A549 (cell line): ENCODE data around the gene ADARB1. TPM values are rescaled to one million over a fixed set of nuclear protein-coding genes. Genes with fewer than 3 reads are reported as not detected.

Experiments used
- ATAC-seq, 2 experiments: fragments of 200-7000 bp in 1 of 2; fragments of >200 bp in 1 of 2; cut with Nextera tagmentation in 1 of 2; cut with Tn5 transposase in 1 of 2; 3 replicates each; pipeline versions ENCODE4 v1.8.0 to v1.9.1; 2018 to 2020; ENCODE audit warnings: mild to moderate bottlenecking in 1 of 2, moderate library complexity in 1 of 2
- CTCF ChIA-PET: fragments of 300-600 bp; sonication (Branson Sonifier 250); formaldehyde crosslinking; extraction: SDS; loops from one replicate; lab custom pipeline; 2021; ENCODE audit warnings: antibody characterized with exemption, inconsistent platforms; lab: Yijun Ruan, JAX
- POLR2A ChIA-PET: fragments of 350-600 bp; formaldehyde crosslinking; extraction: SDS; loops from one replicate; lab custom pipeline; 2021; ENCODE audit warnings: antibody characterized with exemption, inconsistent platforms; lab: Yijun Ruan, JAX
- DNase-seq, 2 experiments: peaks; one replicate each; pipeline versions ENCODE4 v3.0.0 to v3.0.0-alpha.2; 2011 to 2016; ENCODE audit warnings: low read depth in 1 of 2, low spot score in 1 of 2
- FAIRE-seq: peaks from 2 replicates; lab custom pipeline; 2011; peaks lifted over from hg19 to GRCh38; lab: Jason Lieb, UNC
- H3K27ac ChIP-seq, 2 experiments: fragments of >200 bp; sonication (Bioruptor Twin); formaldehyde crosslinking; 3 replicates each; pipeline ENCODE4 v1.5.1; 2016 to 2017
- H3K4me1 ChIP-seq: fragments of >200 bp; sonication (Bioruptor Twin); formaldehyde crosslinking; 3 replicates; pipeline ENCODE4 v1.6.1; 2016
- H3K4me2 ChIP-seq: fragments of >200 bp; sonication (Bioruptor Twin); formaldehyde crosslinking; 3 replicates; pipeline ENCODE4 v1.6.1; 2016
- H3K4me3 ChIP-seq: fragments of >200 bp; sonication (Bioruptor Twin); formaldehyde crosslinking; 3 replicates; pipeline ENCODE4 v1.5.1; 2016
- H3K9me3 ChIP-seq: fragments of >200 bp; sonication (Bioruptor Twin); formaldehyde crosslinking; 3 replicates; pipeline ENCODE4 v1.6.1; 2016
- BHLHE40 ChIP-seq: IDR thresholded peaks from 2 replicates; pipeline ENCODE4 v1.6.1; 2012; ENCODE audit warnings: low read depth, low read length, inconsistent platforms
- CEBPB ChIP-seq, 2 experiments: fragments of >200 bp in 1 of 2; sonication (Bioruptor Twin) in 1 of 2; formaldehyde crosslinking in 1 of 2; IDR thresholded peaks; 2 replicates each; pipeline ENCODE4 v1.6.1; 2012 to 2016
- CHD2 ChIP-seq: fragments of 150-350 bp; IDR thresholded peaks from 2 replicates; pipeline ENCODE4 v1.6.1; 2014; ENCODE audit warnings: low read length; ENCODE audit not compliant: partially characterized antibody
- EHF ChIP-seq: fragments of 250-450 bp; sonication (Bioruptor Pico); IDR thresholded peaks from 2 replicates; pipeline ENCODE4 v1.5.0; 2020; ENCODE audit warnings: mild to moderate bottlenecking
- FOSB ChIP-seq: fragments of 250-450 bp; sonication (Bioruptor Pico); IDR thresholded peaks from 2 replicates; pipeline ENCODE4 v1.5.0; 2020; ENCODE audit warnings: mild to moderate bottlenecking, moderate library complexity
- FOSL2 ChIP-seq, 2 experiments: fragments of 450-650 bp in 1 of 2; fragments of >200 bp in 1 of 2; sonication (Bioruptor Twin) in 1 of 2; formaldehyde crosslinking; IDR thresholded peaks; 2 replicates each; pipeline versions ENCODE4 v1.5.0 to v1.6.1; 2016 to 2020; ENCODE audit warnings: mild to moderate bottlenecking in 1 of 2, moderate library complexity in 1 of 2
- FOXS1 ChIP-seq: fragments of 250-450 bp; sonication (Bioruptor Pico); IDR thresholded peaks from 2 replicates; pipeline ENCODE4 v1.5.0; 2020; ENCODE audit warnings: mild to moderate bottlenecking, moderate library complexity
- HDAC2 ChIP-seq: fragments of 200-600 bp; sonication (generic); IDR thresholded peaks from 2 replicates; pipeline ENCODE4 v1.6.1; 2016
- HOXB13 ChIP-seq: fragments of 250-450 bp; sonication (Bioruptor Pico); IDR thresholded peaks from 2 replicates; pipeline ENCODE4 v1.5.0; 2020; ENCODE audit warnings: low read depth, mild to moderate bottlenecking, moderate library complexity
- KDM1A ChIP-seq: fragments of 200-600 bp; sonication (generic); IDR thresholded peaks from 2 replicates; pipeline ENCODE4 v1.6.1; 2016; ENCODE audit warnings: low read depth, mild to moderate bottlenecking
- MYC ChIP-seq: IDR thresholded peaks from 2 replicates; pipeline ENCODE4 v1.6.1; 2012; ENCODE audit warnings: mild to moderate bottlenecking, inconsistent platforms, low read length, improper control_type of control experiment, borderline replicate concordance
- NFE2L2 ChIP-seq: fragments of 150-350 bp; conservative IDR thresholded peaks from 2 replicates; pipeline ENCODE4 v1.6.1; 2014; ENCODE audit warnings: low read length
- PBX3 ChIP-seq: IDR thresholded peaks from 2 replicates; pipeline ENCODE4 v1.6.1; 2012
- RNF2 ChIP-seq: fragments of 200-600 bp; sonication (generic); IDR thresholded peaks from 2 replicates; pipeline ENCODE4 v1.6.1; 2016; ENCODE audit warnings: low read depth, mild to moderate bottlenecking, antibody characterized with exemption, moderate library complexity, borderline replicate concordance
- SMC3 ChIP-seq: fragments of >200 bp; sonication (Bioruptor Twin); formaldehyde crosslinking; IDR thresholded peaks from 3 replicates; pipeline ENCODE4 v1.6.1; 2018; ENCODE audit warnings: inconsistent platforms
- ZC3H11A ChIP-seq: fragments of 450-650 bp; IDR thresholded peaks from 2 replicates; pipeline ENCODE4 v1.6.1; 2014; ENCODE audit warnings: antibody characterized with exemption, mild to moderate bottlenecking
- ZSCAN20 ChIP-seq: fragments of 250-450 bp; sonication (Bioruptor Pico); IDR thresholded peaks from 2 replicates; pipeline ENCODE4 v1.8.0; 2022; ENCODE audit warnings: mild to moderate bottlenecking, moderate library complexity
- WGBS: methylation state at CpG from one replicate; pipeline ENCODE4 v1.1.6; 2017; ENCODE audit errors: missing lambda C conversion rate; 5-methylcytosine and 5-hydroxymethylcytosine counted together
- polyA plus RNA-seq, 4 experiments: library from polyadenylated mRNA; depleted of rRNA in 3 of 4; stranded (reverse); fragments of >200 nt; fragmentation: RNase III in 1 of 4; extraction: RNeasy Plus Mini Kit Qiagen cat#74134 plus additional on column Dnase treatment in 1 of 4; gene quantifications; 2 replicates in 3 of 4; 3 replicates in 1 of 4; pipeline ENCODE4 v1.2.3, GENCODE V29; 2011 to 2017
- TF ChIP-seq, protein P1 (sequence below): fragments of 450-650 bp; IDR thresholded peaks from 2 replicates; pipeline ENCODE4 v1.6.1; 2014; ENCODE audit warnings: antibody characterized with exemption
- TF ChIP-seq, protein P2 (sequence below): fragments of 250-450 bp; sonication (Bioruptor Pico); IDR thresholded peaks from 2 replicates; pipeline ENCODE4 v1.5.0; 2020; ENCODE audit warnings: low read depth, mild to moderate bottlenecking, moderate library complexity
- TF ChIP-seq, protein P3 (sequence below): IDR thresholded peaks from 2 replicates; pipeline ENCODE4 v1.6.1; 2012; ENCODE audit warnings: low read depth, borderline replicate concordance

The ADARB1 gene
- polyA plus RNA-seq, 2 of the 4 experiments (the other 2 are of a cell fraction): 3.2 to 5.7 TPM

- no peak for TF ChIP-seq ZC3H11A
- no peak for TF ChIP-seq PBX3
- TF ChIP-seq, protein P1, sequence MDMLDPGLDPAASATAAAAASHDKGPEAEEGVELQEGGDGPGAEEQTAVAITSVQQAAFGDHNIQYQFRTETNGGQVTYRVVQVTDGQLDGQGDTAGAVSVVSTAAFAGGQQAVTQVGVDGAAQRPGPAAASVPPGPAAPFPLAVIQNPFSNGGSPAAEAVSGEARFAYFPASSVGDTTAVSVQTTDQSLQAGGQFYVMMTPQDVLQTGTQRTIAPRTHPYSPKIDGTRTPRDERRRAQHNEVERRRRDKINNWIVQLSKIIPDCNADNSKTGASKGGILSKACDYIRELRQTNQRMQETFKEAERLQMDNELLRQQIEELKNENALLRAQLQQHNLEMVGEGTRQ: peak; percentile 83
- no peaks in the 10 kb centered on the region; the same call in 2 of the 3 replicates for H3K9me3 ChIP-seq
- CTCF ChIA-PET: no interaction called here
- 0 out of 3 replicates have a peak overlapping the region, but pooled peaks have one; percentile 8 for H3K4me2 ChIP-seq
- 0 out of 3 replicates have a peak, but pooled peaks cover 4% of the 10 kb centered on the region for H3K4me1 ChIP-seq
- no peak overlapping the region for H3K4me3 ChIP-seq
- POLR2A ChIA-PET: no interaction called here
- no peak overlapping the region for H3K27ac ChIP-seq
- no peak for DNase-seq
- no peak for FAIRE-seq
- 36% methylated on average over 2 of the region's 22 CpGs for WGBS
- no peak for ATAC-seq
Observed at GRCh38 chr21:45255381-45256020, 181.1 kb downstream of the ADARB1 start.

DNA sequence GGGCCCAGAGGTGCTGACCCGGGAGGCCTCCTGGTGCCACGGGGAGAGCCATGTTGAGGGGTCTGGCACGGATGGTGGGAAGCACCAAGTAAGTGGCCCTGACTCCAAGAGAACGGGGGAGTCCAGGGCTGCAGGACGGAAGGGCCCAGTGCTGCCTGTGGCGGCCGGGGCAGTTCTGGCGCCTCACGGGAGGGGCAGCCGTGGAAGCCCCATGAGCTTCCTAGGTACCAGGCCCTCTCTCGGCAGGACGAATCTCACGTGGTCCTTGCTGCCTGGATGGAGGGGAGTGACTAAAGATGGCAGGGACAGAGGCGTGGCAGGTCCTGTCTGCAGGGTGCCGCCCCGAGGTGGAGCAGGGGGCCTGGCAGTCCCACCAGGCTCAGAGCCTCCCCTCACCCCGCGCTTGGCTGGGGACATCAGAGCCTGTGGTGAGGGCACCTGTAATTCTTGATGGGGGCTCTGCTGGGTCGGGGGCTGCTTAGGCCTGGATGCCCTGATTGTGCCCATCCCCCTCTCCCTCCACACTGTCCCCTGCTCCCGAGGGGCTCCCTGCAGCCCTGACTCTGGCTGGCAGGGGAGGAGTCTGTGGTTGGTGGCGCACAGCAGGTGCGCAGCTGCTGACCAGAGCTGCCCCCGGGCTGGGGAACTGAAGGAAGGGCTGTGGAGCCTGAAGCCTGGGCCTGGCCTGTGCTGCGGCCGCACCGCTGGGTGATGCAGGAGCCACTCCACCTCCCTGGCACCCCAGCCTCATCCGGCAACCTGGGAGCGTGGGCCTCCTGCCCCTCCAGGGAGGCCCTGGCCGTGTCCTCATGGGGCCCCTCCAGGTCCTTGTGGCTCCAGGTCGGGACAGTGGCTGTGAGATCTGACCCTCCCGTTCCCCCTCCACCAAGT lies 181.9 kb downstream of the ADARB1 start:
- H3K9me3 ChIP-seq: no peaks in the 10 kb centered on the region; the same call in 2 of the 3 replicates
- DNase-seq (no peak), FAIRE-seq (no peak), ATAC-seq (no peak)
- TF ChIP-seq CHD2: no peak
- WGBS: 84% methylated on average over 14 of the region's 31 CpGs
- ChIA-PET POLR2A (no interaction called here), CTCF (no interaction called here)
- 0 out of 3 replicates have a peak, but pooled peaks cover 4% of the 10 kb centered on the region for H3K4me1 ChIP-seq
- no peak overlapping the region for H3K27ac ChIP-seq
- no peak overlapping the region for H3K4me2 ChIP-seq
- no peak overlapping the region for H3K4me3 ChIP-seq

DNA sequence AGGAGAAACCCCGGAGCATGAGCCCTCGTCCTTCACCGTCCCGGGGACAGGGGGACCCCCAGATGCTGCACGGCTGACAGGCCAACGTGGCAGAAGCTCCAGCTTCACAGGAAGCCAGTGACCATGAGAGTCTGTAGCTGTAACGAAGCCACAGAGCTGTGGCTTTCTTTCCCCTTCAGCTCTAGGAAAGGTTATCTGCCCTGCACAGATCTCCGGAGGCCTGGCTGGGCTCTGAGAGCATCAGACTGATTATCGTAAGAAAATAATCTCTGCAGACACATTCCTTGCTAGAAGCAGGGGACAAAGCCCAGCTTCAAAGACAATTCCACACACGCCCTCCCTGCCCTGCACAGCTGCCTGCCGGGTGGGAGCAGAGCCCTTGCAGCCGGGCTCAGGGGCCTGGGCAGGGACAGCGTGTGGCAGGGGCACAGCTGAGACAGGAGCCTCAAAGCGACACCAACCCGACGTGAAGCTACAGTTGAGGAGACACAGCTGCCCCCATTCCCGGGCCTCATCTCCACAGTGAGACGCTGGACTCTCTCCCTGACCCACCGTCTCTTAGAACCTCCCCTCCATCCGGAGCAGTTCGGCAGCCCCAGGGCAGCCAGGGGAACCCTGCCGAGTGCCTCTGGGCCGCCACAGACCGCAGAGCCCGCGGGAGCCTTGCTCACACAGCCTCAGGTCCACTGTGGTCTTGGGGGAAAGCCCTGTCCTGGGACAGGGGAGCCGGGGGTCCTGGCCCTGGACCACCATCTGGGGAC lies 182.7 kb downstream of the ADARB1 start:
- DNase-seq (no peak), FAIRE-seq (no peak), ATAC-seq (no peak)
- no peak overlapping the region for H3K27ac ChIP-seq
- H3K4me1 ChIP-seq: 0 out of 3 replicates have a peak, but pooled peaks cover 4% of the 10 kb centered on the region
- H3K4me2 ChIP-seq: no peak overlapping the region
- no peak for TF ChIP-seq MYC
- no peak for TF ChIP-seq CHD2
- TF ChIP-seq FOXS1 (CRISPR knock-in tag): no peak
- TF ChIP-seq RNF2: no peak
- no peak for TF ChIP-seq HDAC2
- no peak for TF ChIP-seq FOSB
- no peak for TF ChIP-seq BHLHE40
- TF ChIP-seq KDM1A: no peak
- TF ChIP-seq, protein P2, sequence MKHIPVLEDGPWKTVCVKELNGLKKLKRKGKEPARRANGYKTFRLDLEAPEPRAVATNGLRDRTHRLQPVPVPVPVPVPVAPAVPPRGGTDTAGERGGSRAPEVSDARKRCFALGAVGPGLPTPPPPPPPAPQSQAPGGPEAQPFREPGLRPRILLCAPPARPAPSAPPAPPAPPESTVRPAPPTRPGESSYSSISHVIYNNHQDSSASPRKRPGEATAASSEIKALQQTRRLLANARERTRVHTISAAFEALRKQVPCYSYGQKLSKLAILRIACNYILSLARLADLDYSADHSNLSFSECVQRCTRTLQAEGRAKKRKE (CRISPR knock-in tag): no peak
- no peak for TF ChIP-seq NFE2L2
- no peak for TF ChIP-seq EHF (CRISPR knock-in tag)
- TF ChIP-seq ZSCAN20: no peak
- no peak for TF ChIP-seq SMC3
- no peak for TF ChIP-seq HOXB13 (CRISPR knock-in tag)
- no peak for TF ChIP-seq FOSL2 (IDR thresholded peaks at IDR 0.05)
- no peak for TF ChIP-seq FOSL2 (CRISPR knock-in tag; IDR thresholded peaks at IDR 0.05)
- TF ChIP-seq CEBPB (IDR thresholded peaks at IDR 0.05): no peak
- TF ChIP-seq, protein P3, sequence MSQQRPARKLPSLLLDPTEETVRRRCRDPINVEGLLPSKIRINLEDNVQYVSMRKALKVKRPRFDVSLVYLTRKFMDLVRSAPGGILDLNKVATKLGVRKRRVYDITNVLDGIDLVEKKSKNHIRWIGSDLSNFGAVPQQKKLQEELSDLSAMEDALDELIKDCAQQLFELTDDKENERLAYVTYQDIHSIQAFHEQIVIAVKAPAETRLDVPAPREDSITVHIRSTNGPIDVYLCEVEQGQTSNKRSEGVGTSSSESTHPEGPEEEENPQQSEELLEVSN: no peak
- POLR2A ChIA-PET: no interaction called here
- H3K4me3 ChIP-seq: no peak overlapping the region
- H3K9me3 ChIP-seq: no peaks in the 10 kb centered on the region
- CTCF ChIA-PET: interaction anchor here (1.2 to 2.0 kb wide), 2 partner anchors 117 to 120 kb away, joined by 4 to 12 read pairs; no protein-coding TSS in a partner anchor
- 79% methylated on average over 11 of the region's 27 CpGs for WGBS
